Middle frontal gyrus (tissue), 1 donor: ENCODE data around the gene KRTAP5-11.
"Not testable (repeated sequence)": the region's sequence is repeated elsewhere in the genome, so short reads cannot be mapped to it uniquely, and the experiment has no call there.

Experiments
- DNase-seq: peaks from one replicate; pipeline ENCODE4 v3.0.0-alpha.2; 2015; ENCODE audit warnings: low spot score; ENCODE audit errors: extremely low spot score

The KRTAP5-11 gene

DNA sequence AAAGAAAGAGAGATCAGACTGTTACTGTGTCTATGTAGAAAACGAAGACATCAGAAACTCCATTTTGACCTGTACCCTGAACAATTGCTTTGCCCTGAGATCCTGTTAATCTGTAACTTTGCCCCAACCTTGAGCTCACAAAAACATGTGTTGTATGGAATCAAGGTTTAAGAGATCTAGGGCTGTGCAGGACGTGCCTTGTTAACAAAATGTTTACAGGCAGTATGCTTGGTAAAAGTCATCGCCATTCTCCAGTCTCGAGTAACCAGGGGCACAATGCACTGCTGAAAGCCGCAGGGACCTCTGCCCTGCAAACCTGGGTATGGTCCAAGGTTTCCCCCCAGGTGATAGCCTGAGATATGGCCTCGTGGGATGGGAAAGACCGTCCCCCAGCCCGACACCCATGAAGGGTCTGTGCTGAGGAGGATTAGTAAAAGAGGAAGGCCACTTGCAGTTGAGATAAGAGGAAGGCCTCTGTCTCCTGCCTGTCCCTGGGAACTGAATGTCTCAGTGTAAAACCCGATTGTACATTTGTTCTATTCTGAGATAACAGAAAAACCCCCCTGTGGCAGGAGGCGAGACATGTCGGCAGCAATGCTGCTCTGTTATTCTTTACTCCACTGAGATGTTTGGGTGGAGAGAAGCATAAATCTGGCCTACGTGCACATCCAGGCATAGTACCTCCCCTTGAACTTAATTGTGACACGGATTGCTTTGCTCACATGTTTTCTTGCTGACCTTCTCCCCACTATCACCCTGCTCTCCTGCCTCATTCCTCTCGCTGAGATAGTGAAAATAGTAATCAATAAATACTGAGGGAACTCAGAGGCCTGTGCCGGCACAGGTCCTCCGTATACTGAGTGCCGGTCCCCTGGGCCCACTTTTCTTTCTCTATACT is 47.7 kb downstream of the KRTAP5-11 start:
- DNase-seq = not testable (repeated sequence)

DNA sequence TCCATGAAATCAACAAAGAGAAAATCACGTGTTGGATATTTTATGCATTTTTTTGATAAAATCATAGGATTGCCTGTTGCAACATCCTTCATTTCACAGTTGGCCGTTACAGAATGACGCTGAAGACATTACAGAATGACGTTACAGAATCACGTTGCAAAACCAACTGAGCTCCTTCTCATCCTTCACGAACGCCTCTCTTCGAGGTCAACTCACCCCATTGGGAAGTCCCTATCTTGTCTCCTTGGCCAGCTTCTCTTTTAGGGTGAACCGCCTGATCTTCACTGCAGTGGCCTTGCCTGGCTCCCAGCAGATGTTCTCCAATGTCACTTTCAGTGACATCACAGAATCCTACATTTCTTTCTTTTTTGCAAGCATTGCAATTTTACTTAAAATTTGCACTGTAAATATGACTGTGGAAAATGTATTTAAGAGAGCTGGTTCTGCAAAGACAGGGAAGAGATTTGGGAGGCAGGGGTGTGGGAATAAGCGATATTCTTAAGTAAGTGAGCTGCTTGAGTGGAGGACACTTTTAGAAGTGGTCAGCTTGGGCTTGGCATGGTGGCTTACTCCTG is 50.6 kb downstream of the KRTAP5-11 start:
- DNase-seq = no peak
